GM20431 (cell line): ENCODE measurements around the gene NUTM2D.
"Not testable (repeated sequence)": the region's sequence is repeated elsewhere in the genome, so short reads cannot be mapped to it uniquely, and the experiment has no call there.

ENCODE experiments used
- in situ Hi-C: fragments of 300-500 bp; cut with MseI, MboI; formaldehyde crosslinking; loops from one replicate; pipeline ENCODE4 v1.15.0; 2020; ENCODE audit warnings: low sequenced_read_pairs; ENCODE audit not compliant: unreplicated experiment

NUTM2D gene

GRCh38 chr10:87358159-87358558 lies 615 bp downstream of the NUTM2D start:
- in situ Hi-C loops, result not testable (repeated sequence)

GRCh38 chr10:87369514-87370112 lies 12.1 kb downstream of the NUTM2D start:
- in situ Hi-C loops, result not testable (repeated sequence)

GRCh38 chr10:87374091-87374490 lies 16.5 kb downstream of the NUTM2D start:
- in situ Hi-C loops, result not testable (repeated sequence)

- in situ Hi-C loops, result not testable (repeated sequence)
These were observed 21.6 kb downstream of the NUTM2D start for GRCh38 chr10:87379115-87379514.

GRCh38 chr10:87383149-87383857 lies 25.8 kb downstream of the NUTM2D start:
- in situ Hi-C loops, result not testable (repeated sequence)

- in situ Hi-C loops, result not testable (repeated sequence)
These were observed 26.7 kb downstream of the NUTM2D start for GRCh38 chr10:87384283-87384682.

- in situ Hi-C loops, result not testable (repeated sequence)
These were observed 28.3 kb downstream of the NUTM2D start for GRCh38 chr10:87385762-87386360.

- in situ Hi-C loops, result not testable (repeated sequence)
These were observed 33.8 kb downstream of the NUTM2D start for GRCh38 chr10:87391360-87391759.

GRCh38 chr10:87396206-87396605 lies 38.7 kb downstream of the NUTM2D start:
- in situ Hi-C loops, result not testable (repeated sequence)

GRCh38 chr10:87398436-87398835 lies 40.9 kb downstream of the NUTM2D start:
- in situ Hi-C loops, result not testable (repeated sequence)

GRCh38 chr10:87407516-87408467 lies 50.2 kb downstream of the NUTM2D start:
- in situ Hi-C loops, result not testable (repeated sequence)

GRCh38 chr10:87413921-87414320 lies 56.4 kb downstream of the NUTM2D start:
- in situ Hi-C loops, result not testable (repeated sequence)
